HL-60/S4 treated with retinoic acid at 250 ng/mL for 4 days and 3 days (cell line): ENCODE results near the gene ATP6V0E1.
"Not testable (repeated sequence)": the region's sequence is repeated elsewhere in the genome, so short reads cannot be mapped to it uniquely, and the experiment has no call there.

Experiments used
- in situ Hi-C: fragments of 300-500 bp; cut with MboI; formaldehyde crosslinking; loops from 2 replicates; pipeline ENCODE4 v1.7.0; 2022; ENCODE audit warnings: low sequenced_read_pairs

The ATP6V0E1 gene

DNA sequence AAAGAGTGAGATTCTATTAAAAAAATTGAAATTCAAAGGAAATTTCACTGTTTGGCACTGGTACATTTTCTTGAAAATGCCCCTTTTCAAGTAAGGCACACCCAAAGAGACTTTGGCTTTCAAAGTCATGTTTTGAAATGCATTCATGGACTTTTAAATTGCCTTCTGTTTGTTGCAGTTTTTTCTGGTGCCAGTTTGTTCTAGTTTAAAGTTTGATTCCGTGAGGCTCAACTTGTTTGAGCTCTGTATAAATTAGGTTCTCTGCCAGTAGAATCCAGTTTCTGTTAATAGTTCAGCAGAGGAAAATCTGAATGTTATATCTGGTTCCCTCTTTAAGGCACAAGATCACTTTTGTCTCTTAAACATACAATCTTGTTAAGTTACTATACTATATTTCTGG lies 16.4 kb downstream of the ATP6V0E1 start:
- in situ Hi-C loops, result no loop called here

DNA sequence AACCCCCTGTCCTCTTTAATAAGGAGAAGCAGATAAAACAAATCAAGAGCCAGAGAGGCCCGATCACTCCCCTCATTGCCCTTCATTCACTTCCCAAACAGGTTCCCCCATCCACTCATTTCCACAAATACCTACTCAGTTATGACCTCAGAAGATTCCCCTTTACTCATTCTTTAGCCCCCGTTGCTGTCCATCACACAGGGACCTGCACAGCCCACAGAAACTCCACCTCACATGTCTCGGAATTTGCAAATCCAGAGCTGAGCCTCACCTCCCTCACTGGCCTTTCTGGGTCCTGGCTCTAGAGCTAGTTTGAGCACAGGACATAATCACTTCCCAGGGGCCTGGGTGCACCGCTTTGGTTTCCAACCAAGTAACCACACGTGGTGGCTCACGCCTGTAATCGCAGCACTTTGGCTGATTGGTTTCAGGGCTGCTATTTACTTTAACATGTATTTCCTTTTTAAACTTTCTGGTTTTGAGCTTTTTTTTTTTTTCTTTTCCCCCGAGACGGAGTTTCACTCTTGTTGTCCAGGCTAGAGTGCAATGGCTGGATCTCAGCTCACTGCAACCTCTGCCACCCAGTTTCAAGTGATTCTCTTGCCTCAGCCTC lies 17.8 kb downstream of the ATP6V0E1 start:
- in situ Hi-C loops, result no loop called here

DNA sequence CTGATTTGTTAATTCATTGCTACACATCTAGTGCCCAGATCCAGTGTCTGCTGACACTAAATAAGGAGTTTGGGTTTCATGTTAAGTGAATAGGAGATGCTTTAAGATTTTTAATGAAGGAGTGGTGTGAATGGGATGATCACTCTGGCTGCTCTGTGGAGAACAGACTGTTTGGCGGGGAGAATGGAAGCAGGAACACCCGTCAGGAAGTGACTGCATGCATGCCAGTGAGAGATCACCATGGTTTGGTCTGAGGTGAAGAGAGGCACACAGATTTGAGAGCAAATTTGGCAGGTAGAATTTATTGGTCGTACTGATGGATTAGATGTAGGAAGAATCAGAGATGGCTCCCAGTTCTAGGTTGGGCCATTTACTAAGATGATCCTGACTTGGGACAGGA lies 19.8 kb downstream of the ATP6V0E1 start:
- in situ Hi-C loops, result no loop called here

- in situ Hi-C loops, result no loop called here
Measured at GRCh38 chr5:173004013-173004412, 20.4 kb downstream of the ATP6V0E1 start.

DNA sequence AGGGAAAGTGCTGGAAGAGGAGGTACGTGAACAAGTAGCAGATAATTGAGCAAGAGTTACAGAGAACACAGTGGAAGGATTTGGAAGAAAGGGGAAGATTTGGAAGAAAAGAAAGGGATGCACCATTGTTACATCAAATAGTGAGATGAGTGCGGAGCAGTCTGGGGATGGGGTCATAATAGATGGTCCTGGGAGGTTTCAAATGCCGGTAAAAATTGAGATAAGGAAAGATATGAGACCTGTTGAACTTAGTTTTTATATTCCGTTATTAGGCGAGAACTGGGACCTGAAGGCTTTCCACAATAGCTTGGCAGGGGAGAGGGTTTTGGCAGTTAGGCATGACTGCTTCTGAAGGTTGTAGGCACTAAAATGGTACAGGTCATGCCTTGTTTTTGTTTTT lies 20.9 kb downstream of the ATP6V0E1 start:
- in situ Hi-C loops, result no loop called here

- in situ Hi-C loops, result no loop called here
Measured at GRCh38 chr5:173010021-173010420, 26.4 kb downstream of the ATP6V0E1 start.

- in situ Hi-C loops, result no loop called here
Measured at GRCh38 chr5:173010547-173011464, 27.2 kb downstream of the ATP6V0E1 start.

DNA sequence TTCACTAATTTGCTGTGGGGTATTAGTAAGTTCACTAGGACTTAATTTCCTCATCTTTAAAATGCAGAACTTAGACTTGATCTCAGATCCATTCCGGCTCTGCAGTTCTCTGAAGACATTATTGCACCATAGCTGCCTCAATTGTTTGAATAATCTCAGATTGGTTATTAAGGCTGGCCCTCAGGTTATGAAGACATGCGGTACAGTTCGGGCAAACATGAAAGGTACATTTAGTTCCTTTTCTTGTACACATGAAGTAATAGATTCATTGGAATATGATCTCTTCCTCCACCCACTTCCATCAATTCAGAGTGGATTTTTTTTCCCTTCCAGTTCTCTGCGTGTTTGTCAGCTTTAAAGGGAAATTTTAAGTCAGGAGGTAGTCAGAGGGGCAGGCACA lies 28.0 kb downstream of the ATP6V0E1 start:
- in situ Hi-C loops, result no loop called here

DNA sequence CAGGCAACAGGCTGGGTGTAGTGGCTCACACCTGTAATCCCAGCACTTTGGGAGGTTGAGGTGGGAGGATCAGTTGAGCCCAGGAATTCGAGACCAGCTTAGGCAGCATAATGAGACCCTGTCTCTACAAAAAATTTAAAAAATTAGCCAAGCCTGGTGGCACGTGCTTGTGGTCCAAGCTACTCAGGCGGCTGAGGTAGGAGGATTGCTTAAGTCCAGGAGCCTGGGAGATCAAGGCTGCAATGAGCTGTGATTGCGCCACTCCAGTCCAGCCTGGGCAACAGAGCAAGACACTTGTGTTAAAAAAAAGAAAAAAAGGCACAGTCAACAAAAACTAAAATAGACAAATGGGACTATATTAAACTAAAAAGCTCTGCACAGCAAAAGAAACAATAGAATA lies 29.3 kb downstream of the ATP6V0E1 start:
- in situ Hi-C loops, result no loop called here

DNA sequence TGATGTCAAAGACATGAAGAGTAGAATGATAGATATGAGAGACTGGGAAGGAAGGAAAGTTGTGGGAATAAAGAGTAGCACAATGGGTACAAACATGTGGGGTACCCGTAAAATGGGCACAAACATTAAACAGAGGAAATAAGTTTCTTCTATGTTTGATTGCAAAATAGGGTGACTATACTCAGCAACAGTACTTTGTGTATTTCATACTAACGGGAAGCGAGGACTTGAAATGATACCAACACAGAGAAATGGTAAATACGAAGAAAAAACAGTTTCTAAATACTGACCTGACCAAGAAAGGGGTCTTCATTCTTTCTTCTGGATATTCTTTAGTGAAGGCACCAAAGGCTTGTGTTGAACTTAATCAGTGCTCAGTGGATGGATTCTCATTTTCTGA lies 31.1 kb downstream of the ATP6V0E1 start:
- in situ Hi-C loops, result no loop called here

GRCh38 chr5:173015192-173015591 lies 31.6 kb downstream of the ATP6V0E1 start:
- in situ Hi-C loops, result no loop called here

- in situ Hi-C loops, result no loop called here
Measured at GRCh38 chr5:173015598-173016455, 32.3 kb downstream of the ATP6V0E1 start.

DNA sequence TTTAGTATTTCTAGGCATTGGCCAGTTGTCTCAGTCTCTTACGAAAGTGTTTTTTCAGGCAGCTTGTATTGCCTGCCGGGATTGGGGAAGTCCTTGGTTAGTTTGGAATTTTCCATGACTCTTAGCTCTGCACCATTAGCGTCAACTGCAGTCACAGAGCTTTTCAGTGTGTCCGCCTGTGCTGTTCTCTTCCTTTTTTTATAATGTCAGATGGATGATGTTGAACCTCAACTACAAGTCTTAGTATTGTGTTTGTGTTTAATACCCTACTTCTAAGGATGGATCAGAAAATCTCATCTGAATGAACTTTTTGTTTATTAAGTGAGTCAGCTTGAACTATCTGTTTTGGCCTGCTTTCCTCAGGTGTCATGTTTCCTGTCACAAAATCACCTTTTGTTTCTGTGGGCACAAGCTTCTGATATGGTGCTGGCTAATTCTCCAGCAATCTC lies 33.1 kb downstream of the ATP6V0E1 start:
- in situ Hi-C loops, result no loop called here

DNA sequence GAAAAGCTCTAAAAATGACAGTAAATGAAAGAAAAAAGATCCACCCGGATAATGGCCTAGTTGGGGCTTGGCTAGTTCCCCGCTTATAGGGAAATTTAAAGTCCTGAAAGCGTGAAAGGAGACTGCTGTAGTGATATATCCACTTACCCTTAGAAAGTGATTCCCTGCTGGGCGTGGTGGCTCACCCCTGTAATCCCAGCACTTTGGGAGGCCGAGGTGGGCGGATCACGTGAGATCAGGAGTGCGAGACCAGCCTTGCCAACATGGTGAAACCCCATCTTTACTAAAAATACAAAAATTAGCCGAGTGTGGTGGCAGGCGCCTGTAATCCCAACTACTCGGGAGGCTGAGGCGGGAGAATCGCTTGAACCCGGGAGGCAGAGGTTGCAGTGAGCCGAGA lies 33.5 kb downstream of the ATP6V0E1 start:
- in situ Hi-C loops, result not testable (repeated sequence)

DNA sequence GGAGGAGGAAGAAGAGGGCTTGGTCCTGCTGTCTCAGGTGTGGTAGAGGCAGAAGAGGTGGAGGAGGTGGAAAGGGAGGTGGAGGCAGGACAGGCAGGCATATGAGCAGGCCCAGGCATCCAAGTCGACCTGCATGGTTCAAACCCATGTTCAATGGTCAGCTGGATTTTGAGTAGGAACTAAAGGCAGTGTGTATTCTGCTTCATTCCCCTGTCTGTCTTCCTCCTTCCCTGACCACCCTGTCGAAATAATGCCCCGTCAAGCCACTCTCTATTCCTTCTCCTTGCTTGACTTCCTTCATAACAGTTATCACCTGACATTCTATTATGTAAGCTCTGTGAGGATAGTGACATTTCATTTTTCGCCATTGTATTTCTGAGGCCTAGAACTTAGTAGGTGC lies 34.8 kb downstream of the ATP6V0E1 start:
- in situ Hi-C loops, result no loop called here

GRCh38 chr5:173020154-173020581 lies 36.6 kb downstream of the ATP6V0E1 start:
- in situ Hi-C loops, result no loop called here

DNA sequence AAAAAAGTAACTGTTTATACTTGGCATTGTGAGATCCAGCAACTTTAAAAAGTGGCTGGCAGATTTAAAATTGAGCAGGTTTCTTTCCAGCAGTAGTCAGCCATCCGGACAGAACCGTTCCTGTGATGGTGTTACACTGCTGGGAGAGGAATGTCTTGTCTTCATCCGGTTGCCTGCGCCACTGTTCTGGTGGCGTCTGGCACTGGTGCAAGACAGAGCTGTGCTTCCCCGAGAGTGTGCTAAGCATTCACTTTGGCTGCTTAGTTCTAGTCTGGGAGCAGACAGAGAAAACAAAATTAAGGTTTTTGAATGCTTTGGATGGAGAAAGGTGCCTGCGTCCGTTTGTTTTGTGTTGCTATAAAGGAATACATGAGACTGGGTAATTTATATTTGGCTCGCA lies 37.1 kb downstream of the ATP6V0E1 start:
- in situ Hi-C loops, result no loop called here

DNA sequence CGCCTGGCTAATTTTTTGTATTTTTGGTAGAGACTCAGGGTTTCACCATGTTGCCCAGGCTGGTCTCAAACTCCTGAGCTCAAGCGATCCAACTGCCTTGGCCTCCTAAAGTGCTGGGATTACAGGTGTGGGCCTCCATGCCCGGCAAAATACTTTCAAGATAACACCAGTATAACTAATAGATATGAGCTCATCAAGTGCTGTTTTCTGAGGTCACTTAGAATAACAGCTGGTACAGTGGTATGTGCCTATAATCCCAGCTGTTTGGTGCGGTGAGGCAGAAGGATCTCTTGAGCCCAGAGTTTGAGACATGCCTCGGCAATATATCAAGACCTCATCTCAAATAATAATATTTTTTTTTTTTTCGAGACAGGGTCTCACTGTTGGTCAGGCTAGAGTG lies 42.1 kb downstream of the ATP6V0E1 start:
- in situ Hi-C loops, result no loop called here

DNA sequence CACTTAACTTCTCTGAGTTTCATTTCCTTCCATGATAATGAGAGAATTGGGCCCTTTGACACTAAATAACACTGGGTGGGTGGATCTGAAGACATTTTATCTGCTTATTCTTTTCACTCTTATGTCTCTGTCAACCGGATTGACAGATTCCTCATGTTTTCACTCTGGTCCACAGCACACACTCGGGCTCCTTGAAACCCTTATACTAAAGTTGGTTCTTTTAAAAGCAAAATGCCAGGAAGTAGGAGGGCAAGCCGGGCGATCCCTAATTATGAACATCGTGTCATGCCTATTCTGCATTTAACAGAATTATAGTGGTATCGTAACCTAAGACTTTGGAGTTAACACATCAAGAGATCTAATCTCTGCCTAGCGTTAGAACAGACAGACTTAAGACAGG lies 44.3 kb downstream of the ATP6V0E1 start:
- in situ Hi-C loops, result no loop called here

DNA sequence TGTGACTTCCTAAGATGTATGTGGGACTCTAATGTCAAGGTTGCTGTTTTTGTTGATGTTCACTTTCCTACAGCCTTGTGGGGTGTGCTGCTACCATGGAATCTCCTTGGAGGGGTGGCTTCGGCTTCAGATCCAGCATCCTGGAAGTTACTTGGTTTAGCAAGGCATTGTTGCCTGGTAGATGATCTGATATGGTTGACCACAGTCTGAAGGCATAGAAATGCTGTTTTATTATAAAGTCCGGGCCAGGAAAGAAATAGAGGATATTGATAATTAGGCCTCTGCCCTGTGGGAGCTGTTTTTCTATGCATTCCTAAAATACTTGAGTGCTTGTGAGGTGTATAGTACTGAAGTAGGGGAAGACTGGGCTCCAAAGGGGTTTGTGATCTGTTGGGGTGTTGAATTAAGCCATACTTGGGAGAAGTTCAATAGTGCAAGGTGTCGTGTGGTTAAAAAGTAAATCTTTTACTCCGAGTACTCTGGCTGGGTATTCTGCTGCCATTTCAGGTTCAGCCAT lies 45.3 kb downstream of the ATP6V0E1 start:
- in situ Hi-C loops, result no loop called here

DNA sequence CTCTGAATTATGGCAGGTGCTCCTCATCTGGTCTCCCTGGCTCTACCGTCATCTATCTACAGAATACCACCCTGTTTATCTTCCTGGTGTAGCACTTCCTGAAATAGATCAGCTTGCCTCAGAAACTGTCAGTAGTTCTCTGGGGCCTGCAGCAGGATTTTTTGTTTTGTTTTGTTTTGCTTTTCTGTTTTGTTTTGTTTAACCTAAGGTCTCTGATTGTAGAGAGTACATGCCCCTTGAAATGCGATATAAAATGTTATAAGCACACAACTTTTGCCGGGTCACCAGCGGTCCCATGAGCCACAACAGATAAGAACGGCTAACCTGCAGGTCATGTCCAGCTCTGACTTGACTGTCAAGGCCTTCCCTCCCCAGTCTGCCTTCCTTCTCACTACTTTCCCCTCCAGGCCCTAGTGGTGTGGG lies 45.9 kb downstream of the ATP6V0E1 start:
- in situ Hi-C loops, result no loop called here
